ENCODE data around the gene PATJ.

PATJ gene

GRCh38 chr1:62064829-62065407 lies 322.6 kb downstream of the PATJ start:
- Histone ChIP-seq H3K79me2 (ENCODE audit: insufficient read depth, low read length) (no peaks in the 10 kb centered on the region), H3K9me3 (ENCODE audit: insufficient read depth, low read length, severe bottlenecking) (peaks cover 6% of the 10 kb centered on the region), H3K4me3 (ENCODE audit: low read depth in 1 of 2, low read length in 2 of 2) (no peak overlapping the region), H4K20me1 (ENCODE audit: insufficient read depth, low read length) (no peaks in the 10 kb centered on the region), H3K27ac (ENCODE audit: low read length) (no peak overlapping the region), H3K4me2 (ENCODE audit: insufficient read depth, low read length) (no peak overlapping the region), H3K36me3 (ENCODE audit: insufficient read depth, low read length) (no peaks in the 10 kb centered on the region), H2AFZ (ENCODE audit: low read depth, low read length) (no peak overlapping the region), H3K9ac (ENCODE audit: low read depth, low read length) (no peak overlapping the region), H3K27me3 (ENCODE audit: insufficient read depth, low read length, poor library complexity) (no peaks in the 10 kb centered on the region), H3K4me1 (ENCODE audit: insufficient read depth, low read length) (no peaks in the 10 kb centered on the region)
- ATAC-seq (ENCODE audit: insufficient read depth, low read depth) (no peak), DNase-seq (no peak)
- TF ChIP-seq EZH2 (IDR thresholded peaks at IDR 0.05; ENCODE audit: borderline replicate concordance, low read depth, low read length, severe bottlenecking) (no peak), CTCF (IDR thresholded peaks at IDR 0.05; ENCODE audit: borderline replicate concordance, extremely low read depth, low read length, poor library complexity, severe bottlenecking) (no peak)

DNA sequence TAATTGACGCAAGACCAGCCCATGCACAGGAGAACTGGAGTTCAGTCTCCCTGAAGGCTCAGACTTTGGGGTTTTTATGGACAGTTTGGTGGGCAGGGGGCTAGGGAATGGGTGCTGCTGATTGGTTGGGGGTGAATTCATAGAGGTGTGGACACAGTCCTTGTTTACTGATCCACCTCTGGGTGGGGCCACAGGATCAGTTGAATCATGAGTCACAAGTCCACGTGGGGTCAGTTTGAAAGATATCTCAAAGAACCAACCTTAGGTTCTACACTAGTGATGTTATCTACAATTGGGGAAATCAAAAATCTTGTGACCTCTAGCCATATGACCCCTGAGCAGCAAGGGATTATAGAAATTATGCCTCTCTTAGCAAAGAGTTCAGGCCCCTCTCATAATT lies 324.4 kb downstream of the PATJ start:
- no peak overlapping the region for H2AFZ ChIP-seq (ENCODE audit: low read depth, low read length)
- no peaks in the 10 kb centered on the region for H4K20me1 ChIP-seq (ENCODE audit: insufficient read depth, low read length)
- no peak overlapping the region for H3K4me3 ChIP-seq (ENCODE audit: low read depth in 1 of 2, low read length in 2 of 2)
- TF ChIP-seq EZH2 (IDR thresholded peaks at IDR 0.05; ENCODE audit: borderline replicate concordance, low read depth, low read length, severe bottlenecking) (no peak), CTCF (IDR thresholded peaks at IDR 0.05; ENCODE audit: borderline replicate concordance, extremely low read depth, low read length, poor library complexity, severe bottlenecking) (no peak)
- no peaks in the 10 kb centered on the region for H3K4me1 ChIP-seq (ENCODE audit: insufficient read depth, low read length)
- DNase-seq (no peak), ATAC-seq (ENCODE audit: insufficient read depth, low read depth) (no peak)
- no peak overlapping the region for H3K27ac ChIP-seq (ENCODE audit: low read length)
- H3K27me3 ChIP-seq (ENCODE audit: insufficient read depth, low read length, poor library complexity) = no peaks in the 10 kb centered on the region
- no peaks in the 10 kb centered on the region for H3K79me2 ChIP-seq (ENCODE audit: insufficient read depth, low read length)
- no peaks in the 10 kb centered on the region for H3K36me3 ChIP-seq (ENCODE audit: insufficient read depth, low read length)
- H3K9me3 ChIP-seq (ENCODE audit: insufficient read depth, low read length, severe bottlenecking) = peaks cover 6% of the 10 kb centered on the region
- no peak overlapping the region for H3K9ac ChIP-seq (ENCODE audit: low read depth, low read length)
- no peak overlapping the region for H3K4me2 ChIP-seq (ENCODE audit: insufficient read depth, low read length)

DNA sequence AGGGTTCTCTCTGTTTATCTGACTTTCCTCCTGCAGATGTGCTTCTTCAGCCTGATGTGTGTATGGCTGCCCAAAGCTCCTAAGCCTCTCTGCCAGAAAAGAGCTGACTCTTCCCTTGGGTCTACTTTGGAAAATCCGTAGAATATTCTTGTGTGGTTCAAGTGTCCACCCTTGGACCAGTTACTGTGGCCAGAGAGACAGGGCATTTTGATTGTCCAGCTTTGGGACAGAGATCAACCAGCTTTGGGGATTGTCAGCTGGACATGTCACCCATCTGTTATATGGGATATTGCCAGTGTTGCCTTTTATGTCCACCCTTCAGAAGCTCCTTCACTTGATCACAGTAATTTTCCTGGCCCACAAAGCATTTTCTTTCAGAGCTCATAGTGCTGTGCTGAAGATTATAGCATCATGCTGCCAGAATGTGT lies 326.1 kb downstream of the PATJ start:
- Histone ChIP-seq H2AFZ (ENCODE audit: low read depth, low read length) (no peak overlapping the region), H3K9me3 (ENCODE audit: insufficient read depth, low read length, severe bottlenecking) (peaks cover 6% of the 10 kb centered on the region), H3K9ac (ENCODE audit: low read depth, low read length) (no peak overlapping the region), H4K20me1 (ENCODE audit: insufficient read depth, low read length) (no peaks in the 10 kb centered on the region), H3K4me1 (ENCODE audit: insufficient read depth, low read length) (no peaks in the 10 kb centered on the region), H3K36me3 (ENCODE audit: insufficient read depth, low read length) (no peaks in the 10 kb centered on the region), H3K27ac (ENCODE audit: low read length) (no peak overlapping the region), H3K79me2 (ENCODE audit: insufficient read depth, low read length) (no peaks in the 10 kb centered on the region), H3K4me3 (ENCODE audit: low read depth in 1 of 2, low read length in 2 of 2) (no peak overlapping the region), H3K27me3 (ENCODE audit: insufficient read depth, low read length, poor library complexity) (no peaks in the 10 kb centered on the region), H3K4me2 (ENCODE audit: insufficient read depth, low read length) (no peak overlapping the region)
- ATAC-seq (ENCODE audit: insufficient read depth, low read depth) (no peak), DNase-seq (no peak)
- TF ChIP-seq CTCF (IDR thresholded peaks at IDR 0.05; ENCODE audit: borderline replicate concordance, extremely low read depth, low read length, poor library complexity, severe bottlenecking) (no peak), EZH2 (IDR thresholded peaks at IDR 0.05; ENCODE audit: borderline replicate concordance, low read depth, low read length, severe bottlenecking) (no peak)

Measured in DND-41 (cell line).